ENCODE measurements around the gene ETFB.
A peak's percentile ranks its signal among the peaks of the same experiment; 100 is the strongest.
"Not testable (repeated sequence)": the region's sequence is repeated elsewhere in the genome, so short reads cannot be mapped to it uniquely, and the experiment has no call there.

The ETFB gene

GRCh38 chr19:51365965-51366388, at the start of gene ETFB:
Gene ETFB (minus strand): TSS chr19:51366388. CDS start chr19:51366326, 62 bp downstream.
- H3K9me3 ChIP-seq (ENCODE audit: control insufficient read depth in 5 of 5, low read length in 5 of 5) = no peaks in the 10 kb centered on the region
- peak within 1 kb of the TSS; percentile 87 to 96 (median 92) for H3K4me3 ChIP-seq (ENCODE audit: low read depth in 1 of 5, low read length in 5 of 5)
- H3K27me3 ChIP-seq (ENCODE audit: control insufficient read depth in 5 of 5, insufficient read depth in 4 of 5, low read length in 5 of 5) = no peaks in the 10 kb centered on the region
- H3K4me1 ChIP-seq (ENCODE audit: control insufficient read depth in 5 of 5, insufficient read depth in 5 of 5, low read length in 5 of 5) = peaks cover 4 to 58% (median 46%) of the 10 kb centered on the region in 5 donors
- H3K27ac ChIP-seq (ENCODE audit: low read depth, low read length) = peak within 1 kb of the TSS; percentile 93
- H3K36me3 ChIP-seq (ENCODE audit: control insufficient read depth in 5 of 5, insufficient read depth in 5 of 5, low read length in 5 of 5) = no peaks in the 10 kb centered on the region
- H3K9ac ChIP-seq (ENCODE audit: low read length in 5 of 5) = peak within 1 kb of the TSS; percentile 86 to 98 (median 92)

- no peaks in the 10 kb centered on the region for H3K36me3 ChIP-seq (ENCODE audit: control insufficient read depth in 5 of 5, insufficient read depth in 5 of 5, low read length in 5 of 5)
- no peak overlapping the region for H3K27ac ChIP-seq (ENCODE audit: low read depth, low read length)
Observed at GRCh38 chr19:51415187-51415586, 49.0 kb upstream of the ETFB start.

GRCh38 chr19:51410950-51411748, 45.0 kb upstream of the ETFB start:
- no peak overlapping the region for H3K27ac ChIP-seq (ENCODE audit: low read depth, low read length)
- H3K27me3 ChIP-seq (ENCODE audit: control insufficient read depth in 5 of 5, insufficient read depth in 4 of 5, low read length in 5 of 5) = peaks cover 0 to 12% (median 2%) of the 10 kb centered on the region in 5 donors
- no peak overlapping the region for H3K9ac ChIP-seq (ENCODE audit: low read length in 5 of 5)
- no peaks in the 10 kb centered on the region for H3K36me3 ChIP-seq (ENCODE audit: control insufficient read depth in 5 of 5, insufficient read depth in 5 of 5, low read length in 5 of 5)
- H3K9me3 ChIP-seq (ENCODE audit: control insufficient read depth in 5 of 5, low read length in 5 of 5) = peaks cover 0 to 1% (median 0%) of the 10 kb centered on the region in 5 donors
- peaks cover 0 to 2% (median 0%) of the 10 kb centered on the region in 5 donors for H3K4me1 ChIP-seq (ENCODE audit: control insufficient read depth in 5 of 5, insufficient read depth in 5 of 5, low read length in 5 of 5)
- no peak overlapping the region for H3K4me3 ChIP-seq (ENCODE audit: low read depth in 1 of 5, low read length in 5 of 5)

More at GRCh38 chr19:51415187-51415586, 49.0 kb upstream of the ETFB start:
- peaks cover 0 to 17% (median 12%) of the 10 kb centered on the region in 5 donors for H3K27me3 ChIP-seq (ENCODE audit: control insufficient read depth in 5 of 5, insufficient read depth in 4 of 5, low read length in 5 of 5)
- H3K9ac ChIP-seq (ENCODE audit: low read length in 5 of 5) = no peak overlapping the region
- H3K4me3 ChIP-seq (ENCODE audit: low read depth in 1 of 5, low read length in 5 of 5) = no peak overlapping the region
- H3K4me1 ChIP-seq (ENCODE audit: control insufficient read depth in 5 of 5, insufficient read depth in 5 of 5, low read length in 5 of 5) = peaks cover 0 to 6% (median 0%) of the 10 kb centered on the region in 5 donors
- no peaks in the 10 kb centered on the region for H3K9me3 ChIP-seq (ENCODE audit: control insufficient read depth in 5 of 5, low read length in 5 of 5)

- Histone ChIP-seq H3K9me3 (ENCODE audit: control insufficient read depth in 5 of 5, low read length in 5 of 5) (peaks cover 0 to 4% (median 2%) of the 10 kb centered on the region in 5 donors), H3K4me1 (ENCODE audit: control insufficient read depth in 5 of 5, insufficient read depth in 5 of 5, low read length in 5 of 5) (peaks cover 0 to 2% (median 0%) of the 10 kb centered on the region in 5 donors), H3K9ac (ENCODE audit: low read length in 5 of 5) (no peak overlapping the region), H3K36me3 (ENCODE audit: control insufficient read depth in 5 of 5, insufficient read depth in 5 of 5, low read length in 5 of 5) (no peaks in the 10 kb centered on the region), H3K27me3 (ENCODE audit: control insufficient read depth in 5 of 5, insufficient read depth in 4 of 5, low read length in 5 of 5) (peaks cover 0 to 6% (median 2%) of the 10 kb centered on the region in 5 donors), H3K27ac (ENCODE audit: low read depth, low read length) (no peak overlapping the region), H3K4me3 (ENCODE audit: low read depth in 1 of 5, low read length in 5 of 5) (no peak overlapping the region)
Observed at GRCh38 chr19:51407511-51408131, 41.4 kb upstream of the ETFB start.

GRCh38 chr19:51402117-51402516, 35.9 kb upstream of the ETFB start:
- Histone ChIP-seq H3K36me3 (ENCODE audit: control insufficient read depth in 5 of 5, insufficient read depth in 5 of 5, low read length in 5 of 5) (no peaks in the 10 kb centered on the region), H3K4me1 (ENCODE audit: control insufficient read depth in 5 of 5, insufficient read depth in 5 of 5, low read length in 5 of 5) (peaks cover 0 to 9% (median 0%) of the 10 kb centered on the region in 5 donors), H3K27me3 (ENCODE audit: control insufficient read depth in 5 of 5, insufficient read depth in 4 of 5, low read length in 5 of 5) (peaks cover 0 to 3% (median 0%) of the 10 kb centered on the region in 5 donors), H3K4me3 (ENCODE audit: low read depth in 1 of 5, low read length in 5 of 5) (no peak overlapping the region), H3K9ac (ENCODE audit: low read length in 5 of 5) (no peak overlapping the region), H3K27ac (ENCODE audit: low read depth, low read length) (no peak overlapping the region), H3K9me3 (ENCODE audit: control insufficient read depth in 5 of 5, low read length in 5 of 5) (peaks cover 3 to 15% (median 12%) of the 10 kb centered on the region in 5 donors)

GRCh38 chr19:51399936-51400335, 33.7 kb upstream of the ETFB start:
- H3K27me3 ChIP-seq (ENCODE audit: control insufficient read depth in 5 of 5, insufficient read depth in 4 of 5, low read length in 5 of 5); H3K4me3 ChIP-seq (ENCODE audit: low read depth in 1 of 5, low read length in 5 of 5); H3K36me3 ChIP-seq (ENCODE audit: control insufficient read depth in 5 of 5, insufficient read depth in 5 of 5, low read length in 5 of 5); H3K9ac ChIP-seq (ENCODE audit: low read length in 5 of 5); H3K27ac ChIP-seq (ENCODE audit: low read depth, low read length); H3K4me1 ChIP-seq (ENCODE audit: control insufficient read depth in 5 of 5, insufficient read depth in 5 of 5, low read length in 5 of 5): not testable (repeated sequence)
- peaks cover 3 to 13% (median 10%) of the 10 kb centered on the region in 5 donors for H3K9me3 ChIP-seq (ENCODE audit: control insufficient read depth in 5 of 5, low read length in 5 of 5)

GRCh38 chr19:51399231-51399630, 33.0 kb upstream of the ETFB start:
- no peak overlapping the region for H3K27ac ChIP-seq (ENCODE audit: low read depth, low read length)
- no peaks in the 10 kb centered on the region for H3K27me3 ChIP-seq (ENCODE audit: control insufficient read depth in 5 of 5, insufficient read depth in 4 of 5, low read length in 5 of 5)
- no peaks in the 10 kb centered on the region for H3K36me3 ChIP-seq (ENCODE audit: control insufficient read depth in 5 of 5, insufficient read depth in 5 of 5, low read length in 5 of 5)
- no peak overlapping the region for H3K9ac ChIP-seq (ENCODE audit: low read length in 5 of 5)
- H3K9me3 ChIP-seq (ENCODE audit: control insufficient read depth in 5 of 5, low read length in 5 of 5) = peaks cover 3 to 13% (median 10%) of the 10 kb centered on the region in 5 donors
- H3K4me1 ChIP-seq (ENCODE audit: control insufficient read depth in 5 of 5, insufficient read depth in 5 of 5, low read length in 5 of 5) = peaks cover 0 to 15% (median 6%) of the 10 kb centered on the region in 5 donors
- H3K4me3 ChIP-seq (ENCODE audit: low read depth in 1 of 5, low read length in 5 of 5) = no peak overlapping the region

GRCh38 chr19:51398096-51398704, 32.0 kb upstream of the ETFB start:
- Histone ChIP-seq H3K27me3 (ENCODE audit: control insufficient read depth in 5 of 5, insufficient read depth in 4 of 5, low read length in 5 of 5) (no peaks in the 10 kb centered on the region), H3K4me1 (ENCODE audit: control insufficient read depth in 5 of 5, insufficient read depth in 5 of 5, low read length in 5 of 5) (peaks cover 0 to 20% (median 11%) of the 10 kb centered on the region in 5 donors), H3K4me3 (ENCODE audit: low read depth in 1 of 5, low read length in 5 of 5) (no peak overlapping the region), H3K27ac (ENCODE audit: low read depth, low read length) (no peak overlapping the region), H3K9me3 (ENCODE audit: control insufficient read depth in 5 of 5, low read length in 5 of 5) (peaks cover 3 to 13% (median 10%) of the 10 kb centered on the region in 5 donors), H3K36me3 (ENCODE audit: control insufficient read depth in 5 of 5, insufficient read depth in 5 of 5, low read length in 5 of 5) (no peaks in the 10 kb centered on the region), H3K9ac (ENCODE audit: low read length in 5 of 5) (no peak overlapping the region)

GRCh38 chr19:51397453-51397852, 31.3 kb upstream of the ETFB start:
- H3K27ac ChIP-seq (ENCODE audit: low read depth, low read length); H3K9ac ChIP-seq (ENCODE audit: low read length in 5 of 5); H3K36me3 ChIP-seq (ENCODE audit: control insufficient read depth in 5 of 5, insufficient read depth in 5 of 5, low read length in 5 of 5); H3K4me3 ChIP-seq (ENCODE audit: low read depth in 1 of 5, low read length in 5 of 5); H3K27me3 ChIP-seq (ENCODE audit: control insufficient read depth in 5 of 5, insufficient read depth in 4 of 5, low read length in 5 of 5); H3K9me3 ChIP-seq (ENCODE audit: control insufficient read depth in 5 of 5, low read length in 5 of 5): not testable (repeated sequence)
- H3K4me1 ChIP-seq (ENCODE audit: control insufficient read depth in 5 of 5, insufficient read depth in 5 of 5, low read length in 5 of 5) = peaks cover 0 to 20% (median 11%) of the 10 kb centered on the region in 5 donors
